ENCODE measurements around the gene LMAN2L.
A peak's percentile ranks its signal among the peaks of the same experiment; 100 is the strongest.

GRCh38 chr2:96760986-96761832, 21.3 kb upstream of the LMAN2L start:
- TF ChIP-seq, protein P1, sequence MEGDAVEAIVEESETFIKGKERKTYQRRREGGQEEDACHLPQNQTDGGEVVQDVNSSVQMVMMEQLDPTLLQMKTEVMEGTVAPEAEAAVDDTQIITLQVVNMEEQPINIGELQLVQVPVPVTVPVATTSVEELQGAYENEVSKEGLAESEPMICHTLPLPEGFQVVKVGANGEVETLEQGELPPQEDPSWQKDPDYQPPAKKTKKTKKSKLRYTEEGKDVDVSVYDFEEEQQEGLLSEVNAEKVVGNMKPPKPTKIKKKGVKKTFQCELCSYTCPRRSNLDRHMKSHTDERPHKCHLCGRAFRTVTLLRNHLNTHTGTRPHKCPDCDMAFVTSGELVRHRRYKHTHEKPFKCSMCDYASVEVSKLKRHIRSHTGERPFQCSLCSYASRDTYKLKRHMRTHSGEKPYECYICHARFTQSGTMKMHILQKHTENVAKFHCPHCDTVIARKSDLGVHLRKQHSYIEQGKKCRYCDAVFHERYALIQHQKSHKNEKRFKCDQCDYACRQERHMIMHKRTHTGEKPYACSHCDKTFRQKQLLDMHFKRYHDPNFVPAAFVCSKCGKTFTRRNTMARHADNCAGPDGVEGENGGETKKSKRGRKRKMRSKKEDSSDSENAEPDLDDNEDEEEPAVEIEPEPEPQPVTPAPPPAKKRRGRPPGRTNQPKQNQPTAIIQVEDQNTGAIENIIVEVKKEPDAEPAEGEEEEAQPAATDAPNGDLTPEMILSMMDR (IDR thresholded peaks at IDR 0.05) = peak; percentile 11 to 77 (median 15)
- peak in 1 of 3 donors; percentile 25 for TF ChIP-seq POLR2AphosphoS5 (IDR thresholded peaks at IDR 0.05)
